ENCODE data around the gene NPPA. TPM values are rescaled to one million over a fixed set of nuclear protein-coding genes. Genes with fewer than 3 reads are reported as not detected.

Gene NPPA
- total and polyA plus RNA-seq, 2 donors (not counting 1 experiment from before 2014, with no cell fraction given), result not detected

- no peak for DNase-seq (ENCODE audit: low read depth in 2 of 2)
- no peaks in the 10 kb centered on the region for H3K79me2 ChIP-seq (ENCODE audit: control insufficient read depth, insufficient read depth, low read length)
- H3K4me2 ChIP-seq (ENCODE audit: extremely low read depth, insufficient read depth, low read length), result no peak overlapping the region
- H3K9me3 ChIP-seq (ENCODE audit: control insufficient read depth, insufficient read depth, low read depth, low read length), result no peaks in the 10 kb centered on the region
- no peaks in the 10 kb centered on the region for H3K4me1 ChIP-seq (ENCODE audit: control insufficient read depth, extremely low read depth, insufficient read depth, low read length)
- no peak overlapping the region for H3K9ac ChIP-seq (ENCODE audit: insufficient read depth, low read length)
- no peaks in the 10 kb centered on the region for H3K36me3 ChIP-seq (ENCODE audit: control insufficient read depth, insufficient read depth, low read length)
- peaks cover 3% of the 10 kb centered on the region for H3K27me3 ChIP-seq (ENCODE audit: control insufficient read depth, insufficient read depth, low read length)
- no peak for TF ChIP-seq EZH2 (IDR thresholded peaks at IDR 0.05; ENCODE audit: low read length, missing control alignments)
- no peak for TF ChIP-seq CTCF (conservative IDR thresholded peaks at IDR 0.05 in 1 of 2, IDR thresholded peaks at IDR 0.05 in 1 of 2; ENCODE audit: low read depth in 1 of 2, low read length in 2 of 2)
- H4K20me1 ChIP-seq (ENCODE audit: control insufficient read depth, extremely low read depth, insufficient read depth, low read length), result no peaks in the 10 kb centered on the region
- H3K27ac ChIP-seq (ENCODE audit: insufficient read depth, low read length), result no peak overlapping the region
- H3K4me3 ChIP-seq (replicated peaks in 1 of 4; ENCODE audit: control extremely low read depth in 1 of 4, insufficient read depth in 1 of 4, low read depth in 3 of 4, low read length in 4 of 4), result no peak overlapping the region
- H2AFZ ChIP-seq (ENCODE audit: low read length), result no peak overlapping the region
Observed at GRCh38 chr1:11868331-11868980, 20.9 kb upstream of the NPPA start.

GRCh38 chr1:11862890-11863289, 15.3 kb upstream of the NPPA start:
- Histone ChIP-seq H3K4me1 (ENCODE audit: control insufficient read depth, extremely low read depth, insufficient read depth, low read length) (no peaks in the 10 kb centered on the region), H3K27ac (ENCODE audit: insufficient read depth, low read length) (no peak overlapping the region), H3K4me2 (ENCODE audit: extremely low read depth, insufficient read depth, low read length) (no peak overlapping the region), H3K36me3 (ENCODE audit: control insufficient read depth, insufficient read depth, low read length) (no peaks in the 10 kb centered on the region), H3K79me2 (ENCODE audit: control insufficient read depth, insufficient read depth, low read length) (no peaks in the 10 kb centered on the region), H3K9me3 (ENCODE audit: control insufficient read depth, insufficient read depth, low read depth, low read length) (no peaks in the 10 kb centered on the region), H3K9ac (ENCODE audit: insufficient read depth, low read length) (no peak overlapping the region), H2AFZ (ENCODE audit: low read length) (no peak overlapping the region), H3K27me3 (ENCODE audit: control insufficient read depth, insufficient read depth, low read length) (peaks cover 19% of the 10 kb centered on the region), H4K20me1 (ENCODE audit: control insufficient read depth, extremely low read depth, insufficient read depth, low read length) (no peaks in the 10 kb centered on the region), H3K4me3 (replicated peaks in 1 of 4; ENCODE audit: control extremely low read depth in 1 of 4, insufficient read depth in 1 of 4, low read depth in 3 of 4, low read length in 4 of 4) (no peak overlapping the region)
- no peak for DNase-seq (ENCODE audit: low read depth in 2 of 2)
- no peak for TF ChIP-seq EZH2 (IDR thresholded peaks at IDR 0.05; ENCODE audit: low read length, missing control alignments)
- no peak for TF ChIP-seq CTCF (conservative IDR thresholded peaks at IDR 0.05 in 1 of 2, IDR thresholded peaks at IDR 0.05 in 1 of 2; ENCODE audit: low read depth in 1 of 2, low read length in 2 of 2)

GRCh38 chr1:11860587-11860986, 13.0 kb upstream of the NPPA start:
- Histone ChIP-seq H3K79me2 (ENCODE audit: control insufficient read depth, insufficient read depth, low read length) (no peaks in the 10 kb centered on the region), H3K27ac (ENCODE audit: insufficient read depth, low read length) (no peak overlapping the region), H4K20me1 (ENCODE audit: control insufficient read depth, extremely low read depth, insufficient read depth, low read length) (no peaks in the 10 kb centered on the region), H2AFZ (ENCODE audit: low read length) (no peak overlapping the region), H3K36me3 (ENCODE audit: control insufficient read depth, insufficient read depth, low read length) (no peaks in the 10 kb centered on the region), H3K27me3 (ENCODE audit: control insufficient read depth, insufficient read depth, low read length) (peaks cover 28% of the 10 kb centered on the region), H3K4me1 (ENCODE audit: control insufficient read depth, extremely low read depth, insufficient read depth, low read length) (no peaks in the 10 kb centered on the region), H3K9me3 (ENCODE audit: control insufficient read depth, insufficient read depth, low read depth, low read length) (no peaks in the 10 kb centered on the region), H3K4me3 (replicated peaks in 1 of 4; ENCODE audit: control extremely low read depth in 1 of 4, insufficient read depth in 1 of 4, low read depth in 3 of 4, low read length in 4 of 4) (no peak overlapping the region), H3K4me2 (ENCODE audit: extremely low read depth, insufficient read depth, low read length) (no peak overlapping the region), H3K9ac (ENCODE audit: insufficient read depth, low read length) (no peak overlapping the region)
- no peak for TF ChIP-seq CTCF (conservative IDR thresholded peaks at IDR 0.05 in 1 of 2, IDR thresholded peaks at IDR 0.05 in 1 of 2; ENCODE audit: low read depth in 1 of 2, low read length in 2 of 2)
- TF ChIP-seq EZH2 (IDR thresholded peaks at IDR 0.05; ENCODE audit: low read length, missing control alignments), result no peak
- DNase-seq (ENCODE audit: low read depth in 2 of 2), result no peak

Data from fibroblast of lung (primary cell).